H1 (cell line): Measurements from ENCODE around the gene MYOG. TPM values are rescaled to one million over a fixed set of nuclear protein-coding genes. Genes with fewer than 3 reads are reported as not detected.
A peak's percentile ranks its signal among the peaks of the same experiment; 100 is the strongest.

Experiments used
- CTCF ChIA-PET: fragments of 300-600 bp; sonication (Branson Sonifier 250); formaldehyde crosslinking; loops from one replicate; lab custom pipeline; 2021; ENCODE audit not compliant: partially characterized antibody; lab: Charles Lee
- POLR2A ChIA-PET: fragments of 300-600 bp; sonication (Branson Sonifier 250); formaldehyde crosslinking; loops from one replicate; lab custom pipeline; 2021; ENCODE audit warnings: inconsistent platforms; ENCODE audit not compliant: partially characterized antibody; lab: Charles Lee
- DNase-seq, 2 experiments: peaks; one replicate each; pipeline versions ENCODE4 v3.0.0 to v3.0.0-alpha.2; 2010 to 2022; ENCODE audit warnings: low spot score in 2 of 2, low read depth in 1 of 2, mixed read lengths in 1 of 2
- FAIRE-seq: peaks from 2 replicates; lab custom pipeline; 2011; peaks lifted over from hg19 to GRCh38; lab: Jason Lieb, UNC
- H2AFZ ChIP-seq: 2 replicates; pipeline ENCODE4 v1.8.1; 2012; ENCODE audit warnings: low read length, inconsistent platforms
- H2AK5ac ChIP-seq: 2 replicates; pipeline ENCODE4 v1.6.1; 2013; ENCODE audit warnings: low read depth, low read length
- H2BK120ac ChIP-seq: replicated peaks from 2 replicates; pipeline ENCODE3; 2013; ENCODE audit warnings: low read depth, low read length, inconsistent platforms
- H2BK12ac ChIP-seq: 2 replicates; pipeline ENCODE4 v1.6.1; 2013; ENCODE audit warnings: low read depth, low read length
- H2BK15ac ChIP-seq: 2 replicates; pipeline ENCODE4 v1.6.1; 2013; ENCODE audit warnings: low read length
- H2BK20ac ChIP-seq: 2 replicates; pipeline ENCODE4 v1.6.1; 2013; ENCODE audit warnings: low read length
- H2BK5ac ChIP-seq: 2 replicates; pipeline ENCODE4 v1.6.1; 2013; ENCODE audit warnings: low read depth, low read length
- H3K14ac ChIP-seq: 2 replicates; pipeline ENCODE4 v1.6.1; 2013; ENCODE audit warnings: inconsistent platforms; ENCODE audit not compliant: insufficient read length
- H3K18ac ChIP-seq: 2 replicates; pipeline ENCODE4 v1.6.1; 2013; ENCODE audit warnings: low read length; ENCODE audit errors: extremely low read depth
- H3K23ac ChIP-seq: 2 replicates; pipeline ENCODE4 v1.6.1; 2013; ENCODE audit warnings: inconsistent platforms; ENCODE audit not compliant: insufficient read length
- H3K23me2 ChIP-seq: 2 replicates; pipeline ENCODE4 v1.6.1; 2013; ENCODE audit warnings: low read depth, low read length
- H3K27ac ChIP-seq: 2 replicates; pipeline ENCODE4 v1.6.1; 2011; ENCODE audit warnings: low read depth, low read length, inconsistent platforms
- H3K27me3 ChIP-seq, 4 experiments: replicated peaks in 1 of 4; 1 replicate in 1 of 4; 2 replicates in 3 of 4; pipeline versions ENCODE4 v1.6.1 to v1.8.1; 2011 to 2013; ENCODE audit warnings: low read length in 3 of 4, mild to moderate bottlenecking in 3 of 4, inconsistent platforms in 2 of 4, mixed read lengths in 2 of 4, moderate library complexity in 1 of 4; ENCODE audit not compliant: control insufficient read depth in 3 of 4, insufficient read depth in 3 of 4; ENCODE audit errors: extremely low read depth in 1 of 4
- H3K36me3 ChIP-seq, 4 experiments: 2 replicates each; pipeline versions ENCODE4 v1.6.1 to v1.8.1; 2011 to 2013; ENCODE audit warnings: mild to moderate bottlenecking in 4 of 4, low read length in 3 of 4, moderate library complexity in 2 of 4, control low read depth in 1 of 4, inconsistent platforms in 1 of 4; ENCODE audit not compliant: insufficient read depth in 4 of 4, control insufficient read depth in 2 of 4
- H3K4ac ChIP-seq: replicated peaks from 2 replicates; pipeline ENCODE3; 2013; ENCODE audit warnings: low read length, low read depth, mixed read lengths, inconsistent platforms; ENCODE audit not compliant: insufficient read length
- H3K4me1 ChIP-seq, 4 experiments: replicated peaks in 1 of 4; 1 replicate in 1 of 4; 2 replicates in 3 of 4; pipeline versions ENCODE4 v1.6.1 to v1.8.1; 2011 to 2013; ENCODE audit warnings: low read length in 3 of 4, inconsistent platforms in 2 of 4, mixed read lengths in 1 of 4; ENCODE audit not compliant: insufficient read depth in 4 of 4, control insufficient read depth in 3 of 4
- H3K4me2 ChIP-seq, 2 experiments: 2 replicates each; pipeline versions ENCODE4 v1.6.1 to v1.8.1; 2011 to 2013; ENCODE audit warnings: low read depth in 2 of 2, low read length in 2 of 2, control low read depth in 1 of 2, inconsistent platforms in 1 of 2, mild to moderate bottlenecking in 1 of 2; ENCODE audit not compliant: insufficient read depth in 1 of 2
- H3K4me3 ChIP-seq, 4 experiments: fragments of 200-600, 300-600 bp in 1 of 4; sonication (generic), shearing (Covaris generic), sonication (Bioruptor Twin) in 1 of 4; 2 replicates each; pipeline versions ENCODE4 v1.5.1 to v1.8.1; 2011 to 2016; ENCODE audit warnings: low read length in 4 of 4, low read depth in 3 of 4, control low read depth in 2 of 4, inconsistent platforms in 2 of 4, mild to moderate bottlenecking in 2 of 4, mixed read lengths in 1 of 4, moderate library complexity in 1 of 4; ENCODE audit not compliant: insufficient read depth in 2 of 4; ENCODE audit errors: extremely low read depth in 1 of 4
- H3K56ac ChIP-seq: replicated peaks from 2 replicates; pipeline ENCODE3; 2013; ENCODE audit warnings: low read depth, mild to moderate bottlenecking, mixed read lengths, low read length, inconsistent platforms; ENCODE audit not compliant: insufficient read length
- H3K79me1 ChIP-seq: 2 replicates; pipeline ENCODE4 v1.6.1; 2013; ENCODE audit warnings: low read depth, low read length, control low read depth
- H3K79me2 ChIP-seq, 2 experiments: 2 replicates each; pipeline versions ENCODE4 v1.6.1 to v1.8.1; 2012 to 2013; ENCODE audit warnings: low read length in 2 of 2, mild to moderate bottlenecking in 2 of 2, inconsistent platforms in 1 of 2; ENCODE audit not compliant: insufficient read depth in 2 of 2, control insufficient read depth in 1 of 2
- H3K9ac ChIP-seq, 4 experiments: replicated peaks in 1 of 4; 1 replicate in 1 of 4; 2 replicates in 3 of 4; pipeline versions ENCODE4 v1.6.1 to v1.8.1; 2011 to 2013; ENCODE audit warnings: low read depth in 3 of 4, low read length in 3 of 4, control low read depth in 2 of 4, mild to moderate bottlenecking in 2 of 4, moderate library complexity in 2 of 4, inconsistent platforms in 1 of 4; ENCODE audit errors: extremely low read depth in 1 of 4
- H3K9me3 ChIP-seq, 2 experiments: 2 replicates each; pipeline versions ENCODE4 v1.6.1 to v1.8.1; 2012 to 2013; ENCODE audit warnings: mild to moderate bottlenecking in 2 of 2, moderate library complexity in 2 of 2, control low read depth in 1 of 2, inconsistent platforms in 1 of 2, low read depth in 1 of 2, low read length in 1 of 2, mixed read lengths in 1 of 2; ENCODE audit not compliant: insufficient read depth in 2 of 2
- H4K20me1 ChIP-seq, 2 experiments: replicated peaks in 1 of 2; 2 replicates each; pipeline versions ENCODE3 to v1.8.1; 2011 to 2013; ENCODE audit warnings: inconsistent platforms in 2 of 2, low read length in 2 of 2, mild to moderate bottlenecking in 1 of 2; ENCODE audit not compliant: insufficient read depth in 2 of 2, control insufficient read depth in 1 of 2
- H4K5ac ChIP-seq: 2 replicates; pipeline ENCODE4 v1.6.1; 2013; ENCODE audit warnings: low read length, low read depth, mixed read lengths, inconsistent platforms; ENCODE audit not compliant: insufficient read length
- H4K8ac ChIP-seq: 2 replicates; pipeline ENCODE4 v1.8.0; 2013; ENCODE audit warnings: mild to moderate bottlenecking, moderate library complexity, low read length, inconsistent platforms; ENCODE audit not compliant: insufficient read depth; ENCODE audit errors: extremely low read depth
- H4K91ac ChIP-seq: replicated peaks from 2 replicates; pipeline ENCODE3; 2013; ENCODE audit warnings: low read length, mixed read lengths, inconsistent platforms; ENCODE audit not compliant: insufficient read length
- CTCF ChIP-seq, 3 experiments: IDR thresholded peaks; 1 replicate in 2 of 3; 2 replicates in 1 of 3; pipeline versions ENCODE4 v1.5.1 to v1.6.1; 2011; ENCODE audit warnings: low read length in 3 of 3, mild to moderate bottlenecking in 3 of 3, inconsistent platforms in 2 of 3, low read depth in 1 of 3, moderate library complexity in 1 of 3; ENCODE audit not compliant: insufficient read depth in 1 of 3; ENCODE audit errors: control extremely low read depth in 1 of 3
- HDAC2 ChIP-seq, 2 experiments: fragments of 300-600 bp in 1 of 2; sonication (generic) in 1 of 2; IDR thresholded peaks; 2 replicates each; pipeline ENCODE4 v1.6.1; 2011 to 2012; ENCODE audit warnings: low read depth in 2 of 2, low read length in 2 of 2, mild to moderate bottlenecking in 2 of 2, moderate library complexity in 2 of 2, borderline replicate concordance in 1 of 2, inconsistent platforms in 1 of 2
- KDM1A ChIP-seq: fragments of 200-600, 300-600 bp; sonication (generic); IDR thresholded peaks from 2 replicates; pipeline ENCODE4 v1.7.1; 2016; ENCODE audit warnings: mild to moderate bottlenecking, low read length, borderline replicate concordance
- RAD21 ChIP-seq, 2 experiments: IDR thresholded peaks in 1 of 2; conservative IDR thresholded peaks in 1 of 2; 2 replicates each; pipeline ENCODE4 v1.6.1; 2011; ENCODE audit warnings: low read depth in 2 of 2, low read length in 2 of 2, improper control_type of control experiment in 1 of 2, inconsistent platforms in 1 of 2, mild to moderate bottlenecking in 1 of 2, moderate library complexity in 1 of 2
- SIN3A ChIP-seq, 2 experiments: IDR thresholded peaks in 1 of 2; conservative IDR thresholded peaks in 1 of 2; 2 replicates each; pipeline ENCODE4 v1.6.1; 2011 to 2012; ENCODE audit warnings: low read length in 2 of 2, improper control_type of control experiment in 1 of 2, low read depth in 1 of 2, mild to moderate bottlenecking in 1 of 2
- YY1 ChIP-seq: IDR thresholded peaks from 2 replicates; pipeline ENCODE4 v1.6.1; 2011; ENCODE audit warnings: low read depth, mild to moderate bottlenecking, low read length
- WGBS, 2 experiments: shearing (Covaris generic) in 1 of 2; methylation state at CpG; one replicate each; pipeline versions ENCODE4 v1.1.6 to v1.1.7; 2013 to 2015; ENCODE audit warnings: low lambda C conversion rate in 2 of 2, mixed read lengths in 2 of 2, inconsistent platforms in 1 of 2, low coverage in 1 of 2, missing lambda C conversion rate in 1 of 2; ENCODE audit not compliant: insufficient replicate concordance in 2 of 2, insufficient coverage in 1 of 2, insufficient read length in 1 of 2; ENCODE audit errors: extremely low coverage in 1 of 2, missing lambda C conversion rate in 1 of 2; 5-methylcytosine and 5-hydroxymethylcytosine counted together
- polyA plus RNA-seq, 7 experiments: library from polyadenylated mRNA; depleted of rRNA in 3 of 7; stranded (reverse) in 5 of 7; unstranded in 2 of 7; fragments of >200 nt in 5 of 7; fragments of 200-250 nt in 2 of 7; gene quantifications; 1 replicate in 5 of 7; 2 replicates in 1 of 7; 4 replicates in 1 of 7; pipeline versions ENCODE4 v1.2.1 to v1.2.3, GENCODE V29; 2011 to 2013; ENCODE audit warnings: missing spikeins in 2 of 7, mixed read lengths in 2 of 7
- total RNA-seq: library from RNA; stranded (reverse); fragmentation: NEBNext Ultra II Directional; extraction: Animal tissue kit (Norgen Biotek cat#: 25700); gene quantifications from 2 replicates; pipeline ENCODE4 v1.2.1, GENCODE V29; 2021

Gene MYOG
- total and polyA plus RNA-seq, 2 of the 8 experiments (the other 6 are each of a cell fraction or from before 2014, with no cell fraction given) = not detected

GRCh38 chr1:203056516-203056915 lies 29.3 kb downstream of the MYOG start:
- Histone ChIP-seq H3K56ac (no peak overlapping the region), H2BK12ac (no peak overlapping the region), H3K4ac (no peak overlapping the region), H3K18ac (no peak overlapping the region)
- 0 out of 2 replicates have a peak, but pooled peaks have one; percentile 25 for TF ChIP-seq YY1
- peak; percentile 44 to 67 (median 57) for TF ChIP-seq CTCF (IDR thresholded peaks at IDR 0.05; ENCODE audit: control extremely low read depth in 1 of 3, insufficient read depth in 1 of 3, low read depth in 1 of 3, low read length in 3 of 3)
- peak in 1 of 2 experiments; percentile 26; a peak in 1 of 4 replicates for TF ChIP-seq RAD21 (IDR thresholded peaks at IDR 0.05 in 1 of 2, conservative IDR thresholded peaks at IDR 0.05 in 1 of 2; ENCODE audit: low read depth in 2 of 2, low read length in 2 of 2)
- TF ChIP-seq KDM1A = peak; percentile 98
- peak in 1 of 2 experiments; percentile 88; a peak in 1 of 4 replicates for TF ChIP-seq HDAC2 (IDR thresholded peaks at IDR 0.05; ENCODE audit: borderline replicate concordance in 1 of 2, low read depth in 2 of 2, low read length in 2 of 2)
- no peak for TF ChIP-seq SIN3A (conservative IDR thresholded peaks at IDR 0.05 in 1 of 2, IDR thresholded peaks at IDR 0.05 in 1 of 2; ENCODE audit: low read depth in 1 of 2, low read length in 2 of 2)
- TF ChIP-seq, all 59 proteins: peak for 5
- Histone ChIP-seq H3K4me1 (peaks cover 10 to 25% (median 19%) of the 10 kb centered on the region in 4 experiments), H3K23ac (no peak overlapping the region), H4K8ac (no peak overlapping the region), H2BK15ac (no peak overlapping the region), H3K36me3 (peaks cover 0 to 3% (median 0%) of the 10 kb centered on the region in 4 experiments; a peak in 2 of 8 replicates), H3K14ac (no peak overlapping the region), H4K5ac (no peak overlapping the region), H3K4me3 (no peak overlapping the region), H3K23me2 (no peaks in the 10 kb centered on the region), H3K4me2 (no peak overlapping the region), H3K9ac (no peak overlapping the region), H2AFZ (no peak overlapping the region), H3K9me3 (no peaks in the 10 kb centered on the region), H2AK5ac (0 out of 2 replicates have a peak overlapping the region, but pooled peaks have one; percentile 31), H4K20me1 (no peaks in the 10 kb centered on the region), H3K79me2 (no peaks in the 10 kb centered on the region), H3K27ac (no peak overlapping the region), H3K27me3 (no peaks in the 10 kb centered on the region), H4K91ac (no peak overlapping the region), H3K79me1 (no peaks in the 10 kb centered on the region), H2BK5ac (no peak overlapping the region), H2BK20ac (no peak overlapping the region), H2BK120ac (no peak overlapping the region)
- no peak for FAIRE-seq
- ChIA-PET POLR2A (interaction anchor here (0.7 to 1.0 kb wide), 2 partner anchors 8 to 49 kb away, joined by 3 to 6 read pairs; no protein-coding TSS in a partner anchor), CTCF (interaction anchor here (0.7 to 49.7 kb wide), 10 partner anchors 1 to 211 kb away, joined by 3 to 1089 read pairs (median 60); partner anchors contain the start of genes ADORA1, MYOG and PPFIA4)
- WGBS, 2 experiments = 87% methylated on average over 6 of the region's 6 CpGs; no CpG with 5 or more reads in 1 of the 2 experiments
- DNase-seq = no peak
